GM19193 (cell line): Measurements from ENCODE around the gene KCTD5.

ENCODE experiments used
- POLR2A ChIP-seq: IDR thresholded peaks from 4 replicates; pipeline ENCODE4 v1.6.1; 2011; ENCODE audit not compliant: insufficient read depth, insufficient read length; ENCODE audit errors: extremely low read depth

KCTD5 gene

DNA sequence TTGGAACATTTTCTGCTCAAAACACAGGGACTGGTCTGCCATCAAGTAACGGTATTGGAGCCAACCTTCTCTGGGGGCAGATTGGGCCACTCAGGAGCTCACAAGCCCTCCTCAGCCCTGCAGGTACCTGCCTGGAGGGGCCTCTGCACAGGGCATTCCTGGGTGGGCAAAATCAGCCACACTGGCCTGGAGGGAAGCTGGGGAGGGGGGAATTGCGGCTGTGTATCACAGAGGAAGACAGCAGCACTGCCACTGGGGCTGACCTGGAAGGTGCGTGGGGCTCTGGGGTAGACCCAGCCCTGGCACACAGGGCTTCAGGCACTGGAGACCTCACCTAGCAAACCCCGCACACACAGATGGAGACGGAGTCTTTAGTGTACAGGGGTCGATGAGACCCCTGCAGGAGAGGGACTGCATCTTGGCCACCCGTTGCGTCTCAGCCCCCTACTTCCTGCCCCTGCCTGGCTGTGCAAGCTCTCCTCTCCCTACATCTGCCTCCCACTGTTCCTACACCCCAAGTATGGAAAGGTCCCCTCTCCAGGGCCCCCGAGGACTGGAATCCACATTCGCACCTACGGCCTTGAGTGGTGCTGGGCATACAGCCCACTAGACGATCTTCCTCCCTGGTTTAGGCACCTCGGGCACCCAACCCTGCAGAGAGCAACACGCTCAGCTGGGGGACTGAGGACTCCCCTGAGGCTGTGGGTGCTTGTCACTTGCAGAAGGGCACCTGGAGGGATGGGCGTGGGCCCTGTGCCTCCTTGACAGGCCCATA is 63.0 kb downstream of the KCTD5 start:
- TF ChIP-seq POLR2A, result no peak

DNA sequence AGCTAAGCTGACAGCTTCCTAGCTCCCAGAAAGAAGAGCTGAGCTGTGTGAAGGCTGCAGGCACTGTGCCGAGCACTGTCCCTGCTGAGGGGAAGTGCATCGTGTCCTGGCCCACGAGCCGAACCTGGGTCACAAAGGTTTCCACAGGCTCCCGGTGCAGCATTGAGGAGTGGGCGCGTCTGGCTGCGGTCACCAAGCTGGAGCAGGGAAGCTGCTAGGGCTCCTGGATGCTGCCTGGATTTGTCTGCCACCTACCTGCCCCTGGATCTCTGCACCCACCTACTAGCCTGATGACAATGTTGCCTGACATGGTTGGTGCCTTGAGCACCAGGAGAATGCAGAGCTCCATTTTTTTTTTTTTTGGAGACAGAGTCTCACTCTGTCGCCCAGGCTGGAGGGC is 63.6 kb downstream of the KCTD5 start:
- TF ChIP-seq POLR2A, result no peak

DNA sequence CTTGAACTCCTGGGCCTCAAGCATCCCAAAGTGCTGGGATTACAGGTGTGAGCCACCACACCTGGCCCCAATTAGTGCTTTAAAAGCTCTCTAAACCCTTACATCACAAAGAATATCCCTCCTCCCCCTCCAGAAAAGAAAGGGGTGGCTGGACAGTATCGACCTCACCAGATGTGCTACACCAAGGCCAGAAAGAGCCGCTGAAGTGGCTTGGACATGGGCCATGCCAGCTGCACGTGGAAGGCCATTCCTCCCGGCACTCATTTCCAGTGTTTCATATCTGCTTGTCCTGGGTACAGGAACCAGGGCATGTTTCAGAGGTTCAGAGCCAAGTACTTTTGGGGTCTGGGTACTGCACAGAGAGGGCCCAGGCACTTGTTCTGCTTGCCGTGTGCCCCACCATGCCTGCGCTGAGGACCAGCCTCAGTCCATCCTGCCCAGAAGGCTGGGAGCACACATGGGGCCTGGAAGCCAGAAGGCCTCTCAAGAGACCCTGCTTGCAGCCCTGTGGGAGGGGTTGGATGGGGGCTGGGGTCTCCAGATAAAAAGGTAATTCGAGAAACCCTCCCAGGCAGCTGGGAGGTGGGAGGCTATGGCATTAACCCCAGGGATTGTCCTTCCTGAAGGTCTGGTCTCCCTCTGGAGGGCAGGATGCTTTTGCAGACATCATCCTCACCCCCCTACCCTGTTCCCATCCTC is 66.6 kb downstream of the KCTD5 start:
- TF ChIP-seq POLR2A, result no peak

DNA sequence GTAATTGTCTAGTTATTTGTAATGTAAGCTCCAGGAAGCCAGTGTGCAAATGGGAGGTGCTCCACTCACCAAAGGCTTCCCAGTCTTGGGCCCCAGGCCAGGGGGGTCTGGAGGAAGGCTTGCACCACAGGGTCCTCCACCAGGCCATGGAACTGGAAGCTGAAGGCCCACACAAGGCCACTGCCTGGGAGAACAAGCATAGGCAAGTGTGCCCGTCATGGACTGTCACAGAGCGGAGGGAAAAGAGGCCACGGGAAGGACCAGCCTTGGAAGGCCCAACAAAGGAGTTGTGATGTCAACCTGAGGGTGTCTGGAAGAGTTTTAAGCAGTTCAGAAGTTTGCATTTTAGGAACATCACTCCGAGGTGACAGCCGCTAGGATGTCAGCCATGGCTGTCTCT is 67.2 kb downstream of the KCTD5 start:
- no peak for TF ChIP-seq POLR2A

DNA sequence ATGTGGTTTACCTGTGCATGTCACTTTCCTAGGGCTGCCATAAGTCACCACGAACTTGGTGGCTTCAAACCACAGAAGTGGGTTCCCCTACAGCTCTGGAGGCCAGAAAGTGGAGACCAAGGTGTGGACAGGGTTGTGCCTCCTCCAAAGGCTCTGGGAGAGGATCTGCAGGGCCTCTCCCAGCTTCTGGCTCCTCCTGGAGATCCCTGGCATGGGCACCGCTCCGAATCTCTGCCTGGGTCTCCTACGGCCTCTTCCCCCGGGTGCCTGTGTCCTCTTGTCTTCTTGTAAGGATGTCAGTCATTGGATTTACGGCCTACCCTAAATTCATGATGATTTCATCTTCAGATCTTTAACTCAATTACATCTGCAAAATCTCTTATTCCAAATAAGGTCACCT is 67.6 kb downstream of the KCTD5 start:
- no peak for TF ChIP-seq POLR2A

DNA sequence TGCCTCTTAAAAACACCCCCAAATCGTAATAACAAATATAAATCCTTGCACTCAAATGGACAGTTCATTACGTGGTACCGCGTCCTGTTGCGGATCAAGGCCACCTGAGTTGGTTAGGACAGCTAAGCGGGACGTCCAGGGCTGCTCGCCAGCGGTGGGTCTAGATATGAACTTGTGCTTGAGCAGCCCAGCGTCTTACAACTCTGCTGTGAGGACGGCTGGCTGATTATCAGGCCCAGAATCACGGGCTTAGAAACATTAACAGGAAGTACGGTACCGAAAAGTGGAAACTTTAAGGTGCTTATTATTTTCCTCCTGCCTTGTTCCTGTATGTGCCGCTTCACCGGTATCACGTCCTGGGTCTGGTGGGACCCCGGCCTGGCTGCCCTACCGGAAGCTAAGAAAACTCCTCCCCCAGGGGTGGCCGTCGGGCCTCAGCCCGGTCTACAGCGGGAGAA is 69.3 kb downstream of the KCTD5 start:
- no peak for TF ChIP-seq POLR2A

DNA sequence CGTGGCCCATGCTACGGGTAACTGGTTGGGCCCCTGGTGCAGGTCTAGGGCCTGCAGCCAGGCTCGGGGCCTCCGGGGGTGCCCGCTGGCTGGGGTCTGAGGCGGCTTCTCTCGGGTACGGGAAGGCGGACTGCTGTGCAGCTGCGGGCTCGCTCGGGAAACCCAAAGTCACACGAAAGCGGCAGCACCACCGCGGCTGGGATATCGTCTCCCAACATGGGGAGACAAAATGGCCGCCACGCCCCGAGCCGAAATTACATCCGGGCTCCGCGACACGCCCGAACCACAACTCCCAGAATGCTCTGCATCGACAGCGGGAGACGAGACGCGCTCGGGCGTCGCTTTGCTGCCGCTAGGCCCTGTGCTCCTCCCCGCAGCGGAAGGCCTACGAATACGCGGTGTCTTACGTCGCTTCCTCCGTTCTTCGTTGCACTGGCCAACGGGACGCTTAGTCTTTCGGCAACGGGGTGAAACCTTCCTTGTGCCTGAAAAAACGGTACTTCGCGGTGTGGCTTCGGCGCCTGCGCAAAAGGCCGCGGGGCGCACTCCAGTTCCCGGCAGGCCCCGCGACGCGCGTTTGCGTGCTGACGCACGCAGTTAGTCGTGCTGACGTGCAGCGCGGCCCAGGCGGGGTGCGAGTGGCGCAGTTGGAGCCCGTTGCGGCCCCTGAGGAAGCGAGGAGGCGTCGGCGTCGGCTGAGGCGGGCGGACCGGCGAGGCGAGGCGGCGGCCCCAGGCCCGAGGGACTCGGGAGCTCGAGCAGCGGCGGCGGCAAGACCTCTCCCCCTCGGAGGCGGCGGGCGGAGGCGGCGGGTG is 69.9 kb downstream of the KCTD5 start, which contains the start of gene SRRM2:
Gene SRRM2, plus strand, starts transcription at position 604 of the 815 bp plus-strand sequence. CDS start 3,727 bp downstream, outside the sequence.
- peak; percentile 90 for TF ChIP-seq POLR2A

DNA sequence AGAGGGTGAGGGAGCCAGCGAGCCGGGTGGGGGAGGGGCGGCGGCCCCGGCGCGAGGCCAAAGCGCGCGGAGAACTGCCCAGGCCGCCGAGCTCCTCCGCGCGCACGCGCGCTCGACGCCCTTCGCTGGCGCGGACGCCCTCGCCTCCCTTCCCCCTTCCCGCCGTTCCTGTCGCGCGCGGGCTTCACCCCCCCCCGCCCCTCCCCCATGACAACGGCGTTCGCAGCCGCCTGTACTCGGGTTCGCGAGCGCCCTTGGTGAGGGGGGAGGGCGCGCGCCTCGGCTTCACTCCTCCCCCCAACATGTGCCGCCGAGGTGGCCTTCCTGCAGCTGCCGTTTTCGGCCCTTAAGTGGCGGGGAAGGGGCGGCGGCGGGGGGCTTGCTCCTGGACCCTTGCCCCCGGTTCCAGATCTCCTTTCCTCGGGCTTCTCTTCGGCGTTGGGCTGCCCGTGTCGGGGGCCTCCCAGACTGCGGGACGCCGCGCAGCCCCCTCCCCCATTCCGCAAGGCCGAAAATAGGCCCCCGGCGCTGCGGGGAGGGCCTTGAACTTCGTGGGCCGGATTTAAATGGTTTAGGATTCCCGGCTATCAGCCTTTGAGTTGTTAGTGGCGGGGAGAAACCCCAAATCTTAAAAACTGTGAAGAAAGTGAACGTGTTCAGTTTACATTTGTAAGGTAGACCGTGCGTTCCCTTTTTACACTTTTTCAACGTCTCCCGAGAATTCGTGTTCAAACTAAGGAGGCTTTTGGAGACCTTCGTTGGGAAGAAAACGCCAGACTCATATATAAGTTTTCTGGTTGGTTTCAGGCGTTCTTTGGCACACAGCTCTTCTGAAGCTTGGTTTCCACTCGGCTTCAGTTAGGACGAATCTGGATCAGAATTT is 70.8 kb downstream of the KCTD5 start:
- no peak for TF ChIP-seq POLR2A

DNA sequence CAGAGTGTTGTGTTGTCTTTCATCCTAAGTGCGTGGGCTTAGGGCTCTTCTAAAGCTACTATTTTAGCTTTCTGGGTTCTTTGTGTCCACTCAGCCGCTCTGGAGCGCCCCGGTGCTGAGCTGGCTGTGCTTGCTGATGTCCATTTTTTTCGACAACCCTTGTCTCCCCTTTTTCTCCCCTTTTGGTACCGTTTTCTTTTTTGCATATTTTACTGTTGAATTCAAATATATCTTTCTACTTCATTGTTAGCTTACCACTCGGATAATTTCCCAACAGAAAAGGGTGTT is 71.4 kb downstream of the KCTD5 start:
- TF ChIP-seq POLR2A, result no peak

DNA sequence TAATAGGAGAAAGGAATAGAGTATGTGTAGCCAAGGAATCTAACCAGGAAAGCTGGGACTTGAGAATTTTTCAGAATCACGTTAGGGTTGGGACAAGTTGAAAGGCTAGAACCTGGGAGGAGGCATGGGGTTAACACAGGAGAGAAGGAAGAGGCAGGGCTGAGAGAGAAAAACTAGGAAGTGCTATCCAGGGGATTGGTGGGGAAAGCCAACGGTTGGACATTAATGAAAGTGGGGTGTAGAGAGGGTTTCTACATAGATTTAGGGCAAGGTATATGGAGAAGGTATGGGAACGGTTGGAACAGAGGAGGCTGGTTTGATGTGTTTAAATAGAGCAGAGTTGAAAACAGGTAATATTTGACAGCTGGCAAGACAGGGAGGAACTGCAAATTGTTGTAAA is 72.8 kb downstream of the KCTD5 start:
- no peak for TF ChIP-seq POLR2A

DNA sequence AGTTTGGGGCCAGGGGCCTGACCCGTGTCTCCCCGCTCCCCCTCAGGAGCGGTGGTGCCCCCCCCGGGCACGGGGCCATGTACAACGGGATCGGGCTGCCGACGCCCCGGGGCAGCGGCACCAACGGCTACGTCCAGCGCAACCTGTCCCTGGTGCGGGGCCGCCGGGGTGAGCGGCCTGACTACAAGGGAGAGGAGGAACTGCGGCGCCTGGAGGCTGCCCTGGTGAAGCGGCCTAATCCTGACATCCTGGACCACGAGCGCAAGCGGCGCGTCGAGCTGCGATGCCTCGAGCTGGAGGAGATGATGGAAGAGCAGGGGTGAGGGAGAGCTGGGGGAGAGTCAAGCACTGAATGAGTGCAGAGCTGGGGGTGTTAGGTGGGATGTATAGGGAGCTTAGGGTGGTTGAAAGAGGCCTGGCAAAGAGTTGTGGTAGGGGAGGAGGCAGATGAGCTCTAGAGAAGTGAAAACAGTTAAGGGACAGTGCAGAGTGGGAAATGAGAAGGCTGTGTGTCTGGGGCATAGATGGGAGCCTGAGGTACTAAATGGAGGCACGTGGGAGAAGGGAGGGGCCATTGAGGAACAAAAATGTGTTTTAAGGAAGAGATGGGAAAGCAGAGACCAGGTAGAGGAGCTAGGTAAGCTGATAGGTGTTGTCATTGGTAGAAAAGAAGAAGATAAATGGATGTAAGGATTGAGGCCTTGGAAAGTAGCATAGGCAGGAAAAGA is 74.1 kb downstream of the KCTD5 start:
- no peak for TF ChIP-seq POLR2A

DNA sequence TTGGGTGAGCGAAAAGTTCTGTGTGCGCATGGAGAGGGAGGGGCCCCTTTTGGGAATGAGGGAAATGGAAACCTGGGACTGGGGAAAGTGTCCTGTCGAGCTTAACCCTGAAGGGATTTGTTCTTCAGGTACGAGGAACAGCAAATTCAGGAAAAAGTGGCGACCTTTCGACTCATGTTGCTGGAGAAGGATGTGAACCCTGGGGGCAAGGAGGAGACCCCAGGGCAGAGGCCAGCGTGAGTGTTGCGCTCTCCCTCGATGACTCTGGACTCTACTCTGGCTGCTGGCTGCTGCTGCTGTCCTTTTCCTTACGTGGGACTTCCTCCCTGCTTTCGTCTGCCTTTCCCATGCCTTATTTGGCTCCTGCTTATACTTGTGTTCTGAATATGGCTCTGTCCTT is 75.0 kb downstream of the KCTD5 start:
- TF ChIP-seq POLR2A, result no peak
